GM12873 (cell line): ENCODE data around the gene KRR1.

Source experiments
- CTCF ChIP-seq: IDR thresholded peaks from 2 replicates; pipeline ENCODE4 v1.5.1; 2012; ENCODE audit warnings: low read depth, mild to moderate bottlenecking, moderate library complexity, low read length, control low read depth; ENCODE audit not compliant: insufficient read depth; ENCODE audit errors: missing control alignments

Gene KRR1

GRCh38 chr12:75446857-75447256 lies 64.6 kb downstream of the KRR1 start:
- no peak for TF ChIP-seq CTCF

DNA sequence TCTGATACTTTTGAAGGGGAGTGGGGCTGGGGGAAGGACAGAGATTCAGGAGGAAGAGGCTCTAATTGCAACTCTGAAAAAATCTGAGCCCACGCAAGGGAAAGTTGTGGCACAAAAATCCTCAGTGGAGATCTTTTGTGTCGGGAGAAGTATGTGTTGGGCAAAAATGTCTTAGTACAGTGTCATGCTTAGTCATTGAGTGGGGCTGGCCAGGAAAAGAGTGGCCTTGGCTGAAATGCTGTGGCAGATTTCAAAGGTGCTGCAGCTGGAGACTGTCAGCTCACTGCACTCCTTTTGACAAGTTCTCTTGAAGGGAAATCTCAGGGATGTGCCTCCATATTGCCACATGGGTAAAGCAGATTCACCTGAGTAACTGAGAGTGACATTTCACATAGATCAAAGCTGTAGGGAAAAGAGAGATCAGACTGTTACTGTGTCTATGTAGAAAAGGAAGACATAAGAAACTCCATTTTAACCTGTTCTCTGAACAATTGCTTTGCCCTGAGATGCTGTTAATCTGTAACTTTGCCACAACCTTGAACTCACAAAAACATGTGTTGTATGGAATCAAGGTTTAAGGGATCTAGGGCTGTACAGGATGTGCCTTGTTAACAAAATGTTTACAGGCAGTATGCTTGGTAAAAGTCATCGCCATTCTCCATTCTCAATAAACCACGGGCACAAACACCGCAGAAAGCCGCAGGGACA lies 66.8 kb downstream of the KRR1 start:
- no peak for TF ChIP-seq CTCF

DNA sequence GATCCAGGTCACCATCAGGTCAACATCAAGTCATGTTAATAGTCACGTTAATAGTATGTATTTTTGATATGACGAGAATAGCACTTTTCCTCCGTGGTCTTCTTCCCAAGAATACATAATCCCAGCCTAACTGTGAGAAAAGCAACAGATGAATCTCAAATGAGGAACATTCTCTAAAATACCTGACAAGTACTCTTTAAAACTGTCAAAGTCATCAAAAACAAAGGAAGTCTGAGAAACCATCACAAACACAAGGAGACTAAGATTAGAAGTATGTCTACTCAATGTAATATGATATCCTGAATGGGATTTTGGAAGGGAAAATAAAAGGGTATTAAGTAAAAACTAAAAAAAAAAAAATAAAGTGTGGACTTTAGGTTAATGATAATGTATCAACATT lies 67.7 kb downstream of the KRR1 start:
- TF ChIP-seq CTCF, result no peak
